Central memory CD8-positive, alpha-beta T cell (primary cell): ENCODE data around the gene PRR13.
"Not testable (repeated sequence)": the region's sequence is repeated elsewhere in the genome, so short reads cannot be mapped to it uniquely, and the experiment has no call there.

Experiments used
- ATAC-seq: fragments of 150-1000 bp; cut with Tn5 transposase; replicated peaks from 2 replicates; pipeline ENCODE4 v1.10.0; 2022; ENCODE audit warnings: mild to moderate bottlenecking, moderate FRiP score, moderate number of reproducible peaks; ENCODE audit not compliant: poor library complexity, severe bottlenecking; ENCODE audit errors: extremely low read depth
- DNase-seq, 2 donors: peaks; one replicate each; pipeline ENCODE4 v3.0.0; 2021; ENCODE audit warnings: low spot score in 2 of 2
- H3K27ac Mint-ChIP-seq: one replicate; pipeline ENCODE4 v1.8.0; 2022; ENCODE audit warnings: low read depth, mild to moderate bottlenecking, moderate library complexity, mixed read lengths
- H3K27me3 Mint-ChIP-seq: one replicate; pipeline ENCODE4 v1.8.0; 2022; ENCODE audit warnings: mixed read lengths
- H3K36me3 Mint-ChIP-seq: one replicate; pipeline ENCODE4 v1.8.0; 2022; ENCODE audit warnings: mild to moderate bottlenecking, moderate library complexity, mixed read lengths; ENCODE audit not compliant: insufficient read depth
- H3K4me1 Mint-ChIP-seq: one replicate; pipeline ENCODE4 v1.8.0; 2022; ENCODE audit warnings: mixed read lengths
- H3K4me3 Mint-ChIP-seq: one replicate; pipeline ENCODE4 v1.8.0; 2022; ENCODE audit warnings: mild to moderate bottlenecking, moderate library complexity, mixed read lengths
- H3K9me3 Mint-ChIP-seq: one replicate; pipeline ENCODE4 v1.8.0; 2022; ENCODE audit warnings: mixed read lengths

Gene PRR13

DNA sequence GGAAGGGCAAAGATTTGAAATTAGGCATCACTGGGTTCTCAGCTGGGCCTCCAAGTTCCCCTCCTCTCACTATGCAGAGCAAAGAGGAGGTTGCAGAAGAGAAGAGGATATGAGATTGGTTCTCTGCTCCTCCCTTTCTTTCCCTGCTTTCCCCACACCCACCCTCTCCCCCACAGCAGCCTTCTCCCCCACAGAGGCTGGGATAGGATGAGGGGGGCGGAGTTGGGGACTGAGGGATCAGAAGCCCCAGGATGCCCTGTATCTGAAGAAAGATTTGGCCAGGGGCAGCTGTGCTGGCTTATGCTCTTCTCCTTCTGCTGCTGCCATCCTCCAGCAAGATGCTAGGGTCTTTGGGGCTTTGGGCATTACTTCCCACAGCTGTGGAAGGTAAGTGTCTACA, 17.9 kb upstream of the PRR13 start, which contains the start of gene AMHR2:
AMHR2 (plus strand) TSS at position 259 of the 400 bp plus-strand sequence; CDS start at position 339, 80 bp downstream.
- Mint-ChIP-seq H3K27me3 (no peaks in the 10 kb centered on the region), H3K36me3 (no peaks in the 10 kb centered on the region), H3K9me3 (no peaks in the 10 kb centered on the region), H3K27ac (no peak within 1 kb of the TSS), H3K4me3 (no peak within 1 kb of the TSS), H3K4me1 (peaks cover 6% of the 10 kb centered on the region)
- ATAC-seq: no peak
- no peak for DNase-seq

DNA sequence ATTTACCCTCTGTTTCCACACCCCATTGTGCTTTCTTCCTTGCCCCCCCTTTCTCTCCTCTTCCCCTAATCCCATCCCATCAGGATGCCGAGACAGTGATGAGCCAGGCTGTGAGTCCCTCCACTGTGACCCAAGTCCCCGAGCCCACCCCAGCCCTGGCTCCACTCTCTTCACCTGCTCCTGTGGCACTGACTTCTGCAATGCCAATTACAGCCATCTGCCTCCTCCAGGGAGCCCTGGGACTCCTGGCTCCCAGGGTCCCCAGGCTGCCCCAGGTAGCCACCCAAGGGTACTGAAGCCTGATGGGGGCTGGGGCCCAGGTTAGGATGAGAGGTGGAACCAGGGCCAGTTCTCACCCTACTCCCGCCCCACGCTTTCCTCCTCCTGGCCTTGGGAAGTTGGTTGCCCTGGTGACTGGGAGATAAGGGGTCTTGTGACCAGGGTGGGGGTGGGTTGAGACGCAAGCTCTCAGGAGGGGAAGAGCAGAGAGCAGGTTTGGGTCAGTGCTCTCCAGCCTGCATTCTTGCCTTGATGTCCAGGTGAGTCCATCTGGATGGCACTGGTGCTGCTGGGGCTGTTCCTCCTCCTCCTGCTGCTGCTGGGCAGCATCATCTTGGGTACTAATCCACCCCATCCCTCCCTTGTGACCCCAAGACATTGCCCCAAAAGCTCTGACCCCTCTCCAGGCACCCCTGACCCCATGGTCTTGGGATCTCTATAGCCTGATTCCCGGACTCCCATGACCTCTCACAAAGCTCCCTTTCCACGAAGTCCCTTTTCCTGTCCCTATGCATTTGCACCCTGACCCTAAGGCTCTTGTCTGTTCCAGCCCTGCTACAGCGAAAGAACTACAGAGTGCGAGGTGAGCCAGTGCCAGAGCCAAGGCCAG, 16.7 kb upstream of the PRR13 start:
- Mint-ChIP-seq H3K9me3 (no peaks in the 10 kb centered on the region), H3K27ac (no peak overlapping the region), H3K36me3 (no peaks in the 10 kb centered on the region), H3K4me1 (peaks cover 6% of the 10 kb centered on the region), H3K4me3 (no peak overlapping the region), H3K27me3 (no peaks in the 10 kb centered on the region)
- DNase-seq (no peak), ATAC-seq (no peak)

DNA sequence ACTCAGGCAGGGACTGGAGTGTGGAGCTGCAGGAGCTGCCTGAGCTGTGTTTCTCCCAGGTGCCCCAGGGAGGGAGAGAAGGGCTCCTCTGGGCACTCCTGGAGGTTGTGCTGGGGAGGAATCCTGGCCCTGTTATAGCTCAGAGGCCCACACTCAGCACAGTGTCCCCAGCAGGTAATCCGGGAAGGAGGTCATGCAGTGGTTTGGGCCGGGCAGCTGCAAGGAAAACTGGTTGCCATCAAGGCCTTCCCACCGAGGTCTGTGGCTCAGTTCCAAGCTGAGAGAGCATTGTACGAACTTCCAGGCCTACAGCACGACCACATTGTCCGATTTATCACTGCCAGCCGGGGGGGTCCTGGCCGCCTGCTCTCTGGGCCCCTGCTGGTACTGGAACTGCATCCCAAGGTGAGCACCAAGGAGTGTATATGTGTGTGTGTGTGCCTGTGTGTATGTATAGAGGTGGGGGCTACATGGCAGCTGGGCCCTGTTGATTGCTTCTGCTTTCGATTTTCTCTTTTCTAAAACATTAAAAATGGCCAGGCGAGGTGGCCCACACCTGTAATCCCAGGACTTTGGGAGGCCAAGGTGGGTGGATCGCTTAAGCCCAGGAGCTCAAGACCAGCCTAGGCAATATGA, 15.9 kb upstream of the PRR13 start:
- DNase-seq (no peak), ATAC-seq (no peak)
- H3K27ac Mint-ChIP-seq: no peak overlapping the region
- no peaks in the 10 kb centered on the region for H3K9me3 Mint-ChIP-seq
- peaks cover 6% of the 10 kb centered on the region for H3K4me1 Mint-ChIP-seq
- H3K27me3 Mint-ChIP-seq: no peaks in the 10 kb centered on the region
- no peak overlapping the region for H3K4me3 Mint-ChIP-seq
- H3K36me3 Mint-ChIP-seq: no peaks in the 10 kb centered on the region

DNA sequence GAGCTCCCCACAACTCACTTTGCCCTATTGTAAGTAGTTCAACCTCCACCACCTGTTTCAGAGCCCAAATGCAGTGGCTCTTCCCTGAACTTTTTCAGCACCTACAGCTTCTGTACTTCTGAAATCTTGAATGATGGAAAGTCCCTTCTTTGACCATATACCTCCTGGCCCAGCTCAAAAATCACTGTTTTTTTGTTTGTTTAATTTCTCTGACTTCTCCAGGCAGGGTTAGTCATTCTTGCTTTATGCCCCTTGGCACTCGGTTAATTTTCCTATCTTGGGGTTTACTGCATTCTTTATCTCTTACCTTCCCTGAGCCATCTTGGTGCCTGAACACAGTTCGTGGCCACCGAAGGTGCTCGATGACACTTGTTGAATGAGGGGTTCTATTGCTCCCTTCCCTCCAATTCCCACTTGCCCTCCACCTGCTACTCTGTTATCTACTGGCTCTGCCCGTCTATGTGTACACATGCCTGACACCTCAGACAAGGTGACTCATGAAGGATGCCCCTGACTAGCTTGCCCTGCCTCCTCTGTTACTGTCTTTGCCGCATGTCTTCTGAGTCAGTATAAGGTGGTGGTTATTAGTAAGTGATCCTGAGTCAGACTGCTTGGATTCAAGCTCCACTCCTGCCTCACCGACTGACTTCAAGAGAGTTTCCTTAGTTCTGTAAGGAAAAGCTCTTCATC, 13.5 kb upstream of the PRR13 start:
- no peaks in the 10 kb centered on the region for H3K4me1 Mint-ChIP-seq
- H3K27me3 Mint-ChIP-seq: no peaks in the 10 kb centered on the region
- DNase-seq: no peak
- H3K9me3 Mint-ChIP-seq: no peaks in the 10 kb centered on the region
- H3K4me3 Mint-ChIP-seq: no peak overlapping the region
- H3K36me3 Mint-ChIP-seq: no peaks in the 10 kb centered on the region
- no peak for ATAC-seq
- no peak overlapping the region for H3K27ac Mint-ChIP-seq

DNA sequence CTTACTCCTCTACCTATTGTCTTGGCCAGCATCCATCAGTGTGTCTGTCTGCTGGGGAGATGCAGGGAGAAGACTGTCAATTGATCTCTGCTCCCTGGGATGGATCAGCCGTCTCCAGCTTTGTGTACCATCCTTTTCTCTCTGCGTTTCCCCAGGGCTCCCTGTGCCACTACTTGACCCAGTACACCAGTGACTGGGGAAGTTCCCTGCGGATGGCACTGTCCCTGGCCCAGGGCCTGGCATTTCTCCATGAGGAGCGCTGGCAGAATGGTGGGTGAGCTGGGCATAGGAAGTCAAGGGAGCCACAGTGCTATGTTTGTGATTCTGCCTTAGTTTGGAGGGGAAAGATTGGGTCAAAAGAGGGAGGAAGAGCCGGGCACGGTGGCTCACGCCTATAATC, 12.8 kb upstream of the PRR13 start:
- no peak overlapping the region for H3K4me3 Mint-ChIP-seq
- DNase-seq (no peak), ATAC-seq (no peak)
- no peaks in the 10 kb centered on the region for H3K4me1 Mint-ChIP-seq
- H3K36me3 Mint-ChIP-seq: no peaks in the 10 kb centered on the region
- H3K27me3 Mint-ChIP-seq: no peaks in the 10 kb centered on the region
- H3K9me3 Mint-ChIP-seq: no peaks in the 10 kb centered on the region
- no peak overlapping the region for H3K27ac Mint-ChIP-seq

DNA sequence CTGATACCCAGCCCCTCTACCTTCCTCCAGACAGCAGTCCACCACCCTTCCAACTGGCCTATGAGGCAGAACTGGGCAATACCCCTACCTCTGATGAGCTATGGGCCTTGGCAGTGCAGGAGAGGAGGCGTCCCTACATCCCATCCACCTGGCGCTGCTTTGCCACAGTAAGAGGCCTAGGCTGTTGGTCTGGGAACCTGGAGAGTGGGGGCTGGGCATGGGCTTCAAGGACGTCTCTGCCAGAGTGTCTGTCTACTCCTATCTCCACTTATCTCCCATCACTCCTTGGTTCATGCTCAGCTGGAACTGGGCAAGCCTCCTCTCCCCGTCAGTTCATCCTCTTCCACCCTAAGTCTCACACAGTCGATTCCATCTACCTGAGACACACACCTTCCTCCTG, 11.4 kb upstream of the PRR13 start:
- Mint-ChIP-seq H3K27me3 (no peaks in the 10 kb centered on the region), H3K27ac (no peak overlapping the region), H3K4me3 (no peak overlapping the region), H3K9me3 (no peaks in the 10 kb centered on the region), H3K4me1 (no peaks in the 10 kb centered on the region), H3K36me3 (no peaks in the 10 kb centered on the region)
- DNase-seq (no peak), ATAC-seq (no peak)

DNA sequence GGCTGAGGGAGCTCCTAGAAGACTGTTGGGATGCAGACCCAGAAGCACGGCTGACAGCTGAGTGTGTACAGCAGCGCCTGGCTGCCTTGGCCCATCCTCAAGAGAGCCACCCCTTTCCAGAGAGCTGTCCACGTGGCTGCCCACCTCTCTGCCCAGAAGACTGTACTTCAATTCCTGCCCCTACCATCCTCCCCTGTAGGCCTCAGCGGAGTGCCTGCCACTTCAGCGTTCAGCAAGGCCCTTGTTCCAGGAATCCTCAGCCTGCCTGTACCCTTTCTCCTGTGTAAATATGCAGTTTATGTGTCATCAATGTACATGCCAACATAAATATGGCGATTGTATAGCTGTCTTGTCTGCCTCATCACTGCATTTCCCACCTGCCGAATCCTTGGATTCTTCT, 10.3 kb upstream of the PRR13 start:
- H3K36me3 Mint-ChIP-seq: no peaks in the 10 kb centered on the region
- no peak for DNase-seq
- no peaks in the 10 kb centered on the region for H3K4me1 Mint-ChIP-seq
- no peaks in the 10 kb centered on the region for H3K27me3 Mint-ChIP-seq
- H3K9me3 Mint-ChIP-seq: no peaks in the 10 kb centered on the region
- H3K27ac Mint-ChIP-seq: no peak overlapping the region
- no peak for ATAC-seq
- H3K4me3 Mint-ChIP-seq: no peak overlapping the region

DNA sequence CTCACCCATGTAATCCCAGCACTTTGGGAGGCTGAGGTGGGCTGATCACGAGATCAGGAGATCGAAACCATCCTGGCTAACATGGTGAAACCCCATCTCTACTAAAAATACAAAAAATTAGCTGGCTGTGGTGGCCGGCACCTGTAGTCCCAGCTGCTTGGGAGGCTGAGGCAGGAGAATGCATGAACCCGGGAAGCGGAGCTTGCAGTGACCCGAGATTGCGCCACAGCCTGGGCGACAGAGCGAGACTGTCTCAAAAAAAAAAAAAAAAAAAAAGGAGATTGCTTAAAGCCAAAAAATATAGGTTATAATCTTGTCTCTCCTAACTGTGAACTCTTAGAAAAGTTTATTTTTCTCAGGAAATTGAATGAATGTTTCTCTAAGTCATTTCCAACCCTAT, 6.2 kb upstream of the PRR13 start:
- H3K27me3 Mint-ChIP-seq, H3K36me3 Mint-ChIP-seq, H3K4me3 Mint-ChIP-seq, ATAC-seq, H3K4me1 Mint-ChIP-seq, DNase-seq, H3K27ac Mint-ChIP-seq, H3K9me3 Mint-ChIP-seq: not testable (repeated sequence)

DNA sequence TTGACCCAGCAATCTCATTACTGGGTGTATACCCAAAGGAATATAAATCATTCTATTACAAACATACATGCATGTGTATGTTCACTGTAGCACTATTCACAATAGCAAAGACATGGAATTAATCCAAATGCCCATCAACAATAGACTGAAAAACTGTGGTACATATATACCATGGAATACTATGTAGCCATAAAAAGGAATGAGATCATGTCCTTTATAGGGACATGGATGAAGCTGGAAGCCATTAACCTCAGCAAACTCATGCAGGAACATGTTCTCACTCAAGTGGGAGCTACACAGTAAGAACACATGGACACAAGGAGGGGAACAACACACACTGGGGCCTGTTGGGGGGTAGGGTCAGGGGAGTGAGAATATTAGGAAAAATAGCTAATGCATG, 2.0 kb upstream of the PRR13 start:
- not testable (repeated sequence) for ATAC-seq, H3K4me3 Mint-ChIP-seq, H3K27me3 Mint-ChIP-seq, H3K27ac Mint-ChIP-seq, H3K9me3 Mint-ChIP-seq, DNase-seq
- Mint-ChIP-seq H3K36me3 (peaks cover 25% of the 10 kb centered on the region), H3K4me1 (peaks cover 28% of the 10 kb centered on the region)

DNA sequence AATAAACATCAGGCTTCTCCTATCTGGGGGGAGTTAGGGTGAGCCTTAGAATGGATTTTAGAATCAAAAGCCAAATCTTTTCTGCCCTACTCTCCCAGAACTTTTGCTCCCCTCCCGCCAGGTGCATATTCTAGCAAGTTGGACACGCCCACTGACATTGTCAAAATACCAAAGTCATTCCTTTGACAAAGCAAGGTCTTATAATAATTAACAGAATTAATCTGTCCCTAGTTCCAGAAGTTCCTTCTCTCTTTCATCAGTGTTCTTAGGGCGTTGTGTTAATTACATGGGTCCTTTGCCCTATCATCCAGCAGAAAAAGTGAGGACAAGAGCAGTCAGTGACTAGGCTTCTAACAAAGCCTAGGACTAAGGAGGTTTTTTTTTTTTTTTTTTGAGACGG, 2.4 kb downstream of the PRR13 start:
- no peak for DNase-seq
- H3K9me3 Mint-ChIP-seq: no peaks in the 10 kb centered on the region
- H3K27ac Mint-ChIP-seq: no peak overlapping the region
- peaks cover 47% of the 10 kb centered on the region for H3K4me1 Mint-ChIP-seq
- H3K4me3 Mint-ChIP-seq: peak overlapping the region; percentile 97
- H3K36me3 Mint-ChIP-seq: peaks cover 46% of the 10 kb centered on the region
- no peak for ATAC-seq
- H3K27me3 Mint-ChIP-seq: no peaks in the 10 kb centered on the region

DNA sequence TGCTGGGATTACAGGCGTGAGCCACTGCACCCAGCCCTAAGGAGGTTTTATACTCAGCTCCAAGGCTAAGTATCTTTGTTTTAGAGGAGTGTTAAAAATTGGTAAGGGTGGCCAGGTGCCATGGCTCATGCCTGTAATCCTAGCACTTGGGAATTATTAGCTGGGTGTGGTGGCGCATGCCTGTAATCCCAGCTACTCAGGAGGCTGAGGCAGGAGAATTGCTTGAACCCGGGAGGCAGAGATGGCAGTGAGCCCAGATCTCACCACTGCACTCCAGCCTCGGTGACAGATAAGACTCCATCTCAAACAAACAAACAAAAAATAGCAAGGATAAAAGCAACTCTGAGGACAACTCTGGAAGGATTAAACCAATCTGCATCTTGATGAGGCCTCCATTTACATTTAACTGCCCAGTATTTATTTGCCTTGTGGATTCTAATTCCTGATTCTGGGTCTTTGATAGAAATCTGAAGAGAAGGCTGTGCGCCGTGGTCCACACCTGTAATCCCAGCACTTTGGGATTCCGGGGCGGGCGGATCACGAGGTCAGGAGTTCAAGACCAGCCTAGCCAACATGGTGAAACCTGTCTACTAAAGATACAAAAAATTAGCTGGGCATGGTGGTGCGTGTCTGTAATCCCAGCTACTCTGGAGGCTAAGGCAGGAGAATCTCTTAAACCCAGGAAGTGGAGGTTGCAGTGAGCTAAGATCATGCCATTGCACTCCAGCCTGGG, 3.2 kb downstream of the PRR13 start:
- ATAC-seq, H3K27ac Mint-ChIP-seq, H3K9me3 Mint-ChIP-seq, H3K27me3 Mint-ChIP-seq, DNase-seq: not testable (repeated sequence)
- Mint-ChIP-seq H3K4me1 (peaks cover 47% of the 10 kb centered on the region), H3K4me3 (peak overlapping the region; percentile 12), H3K36me3 (peaks cover 48% of the 10 kb centered on the region)

DNA sequence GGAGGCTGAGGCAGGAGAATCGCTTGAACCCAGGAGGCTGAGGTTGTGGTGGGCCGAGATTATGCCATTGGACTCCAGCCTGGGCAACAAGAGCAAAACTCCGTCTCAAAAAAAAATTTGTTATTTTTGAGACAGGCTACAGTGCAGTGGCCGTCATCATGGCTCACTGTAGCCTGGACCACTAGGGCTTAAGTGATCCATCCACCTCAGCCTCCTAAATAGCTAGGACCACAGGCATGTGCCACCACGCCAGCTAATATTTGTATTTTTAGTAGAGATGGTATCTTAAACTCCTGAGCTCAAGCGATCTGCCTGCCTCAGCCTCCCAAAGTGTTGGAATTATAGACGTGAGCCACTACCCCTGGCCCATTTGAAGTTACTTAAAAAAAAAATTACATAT, 9.4 kb downstream of the PRR13 start:
- Mint-ChIP-seq H3K9me3 (no peaks in the 10 kb centered on the region), H3K36me3 (peaks cover 54% of the 10 kb centered on the region), H3K27ac (no peak overlapping the region), H3K27me3 (no peaks in the 10 kb centered on the region), H3K4me3 (no peak overlapping the region), H3K4me1 (peaks cover 38% of the 10 kb centered on the region)
- ATAC-seq: no peak
- DNase-seq: no peak
